Pancreas (tissue), 10 donors: ENCODE measurements around the gene CCDC192. TPM values are rescaled to one million over a fixed set of nuclear protein-coding genes. Genes with fewer than 3 reads are reported as not detected.

Experiments
- ATAC-seq, 4 donors: fragments of 200-7000 bp; cut with Tn5 transposase; one replicate each; pipeline versions ENCODE4 v1.8.0 to v1.9.1; 2020; ENCODE audit warnings: mild to moderate bottlenecking in 4 of 4, moderate library complexity in 4 of 4
- DNase-seq, 6 donors: peaks; one replicate each; pipeline ENCODE4 v3.0.0-alpha.2; 2020
- FAIRE-seq: peaks from 2 replicates; lab custom pipeline; 2012; peaks lifted over from hg19 to GRCh38; lab: Jason Lieb, UNC
- H3K27ac ChIP-seq, 4 donors: fragments of 200-600 bp; sonication (generic); 1 replicate in 3 of 4; 2 replicates in 1 of 4; pipeline versions ENCODE4 v1.5.0 to v1.8.0; 2020
- H3K27me3 ChIP-seq, 4 donors: fragments of 200-600 bp; one replicate each; pipeline ENCODE4 v1.8.0; 2021
- H3K36me3 ChIP-seq, 3 donors: fragments of 200-600 bp; sonication (generic) in 1 of 3; one replicate each; pipeline versions ENCODE4 v1.5.0 to v1.8.0; 2020 to 2021
- H3K4me1 ChIP-seq, 3 donors: fragments of 200-600 bp; one replicate each; pipeline ENCODE4 v1.8.0; 2021
- H3K4me3 ChIP-seq, 4 donors: fragments of 200-600 bp; sonication (generic) in 2 of 4; one replicate each; pipeline versions ENCODE4 v1.5.0 to v1.8.0; 2020 to 2021
- H3K9me3 ChIP-seq, 4 donors: fragments of 200-600 bp; one replicate each; pipeline ENCODE4 v1.8.0; 2021
- WGBS, 2 donors: extraction: QIAGEN DNeasy Blood & Tissue Kit; methylation state at CpG; one replicate each; pipeline ENCODE4 v1.1.7; 2013; 5-methylcytosine and 5-hydroxymethylcytosine counted together
- intact Hi-C, 3 donors: fragments of 100-400 bp; cut with DNase I; formaldehyde crosslinking; loops; one replicate each; pipeline versions ENCODE4 v1.11.1 to v1.14.2; 2022
- polyA plus RNA-seq, 2 donors: library from polyadenylated mRNA; stranded (reverse); fragments of 200-250 nt; gene quantifications; one replicate each; pipeline ENCODE4 v1.2.3, GENCODE V29; 2013
- total RNA-seq, 6 donors: library from RNA; stranded (reverse); fragmentation: NEBNext Ultra II Directional in 4 of 6; extraction: Animal tissue kit (Norgen Biotek cat#: 25700) in 4 of 6; gene quantifications; one replicate each; pipeline versions ENCODE4 v1.2.1 to v1.2.4, GENCODE V29; 2021 to 2023
- TF ChIP-seq, protein P1 (sequence below), 4 donors: fragments of 200-600 bp; sonication (generic) in 3 of 4; IDR thresholded peaks; one replicate each; pipeline versions ENCODE4 v1.5.0 to v1.8.0; 2021; ENCODE audit warnings: antibody characterized with exemption in 4 of 4
- donor health status: healthy with polysubstance abuse.
- donor health status: DM: no; HTN: no; CAD: no; lungs with moderate emphysema.
- donor health status: DM: no; HTN: no; CAD: no.
- donor health status: control.
- donor health status: control.
- donor health status: Bipolar disorder and iron deficiency.
- donor health status: DM: yes; HTN: yes; CAD: no.
- donor health status: DM: no; HTN: no; CAD: no.
- donor health status: DM: no; HTN: no; CAD: no.
- donor health status: DM: yes; HTN: yes; CAD: no.

Gene CCDC192
- total and polyA plus RNA-seq, 8 donors = not detected

DNA sequence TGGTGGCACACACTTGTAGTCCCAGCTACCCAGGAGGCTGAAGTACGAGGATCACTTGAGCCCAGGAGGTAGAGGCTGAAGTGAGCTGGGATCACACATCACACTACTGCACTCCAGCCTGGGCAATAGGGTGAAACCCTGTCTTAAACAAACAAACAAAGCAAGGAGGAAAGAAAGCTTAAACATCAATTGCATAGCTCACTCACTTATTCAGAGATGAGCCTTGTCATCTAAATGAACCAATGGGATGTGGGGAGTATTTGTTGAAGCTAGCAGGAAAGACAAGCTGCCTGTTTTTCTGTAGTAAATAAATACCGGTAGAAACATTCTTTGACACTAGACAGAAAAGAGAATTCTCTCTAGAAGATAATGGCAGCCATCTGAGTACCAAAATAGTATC, 219.4 kb downstream of the CCDC192 start:
- no peaks in the 10 kb centered on the region for H3K36me3 ChIP-seq
- 81 to 90% methylated on average over 2 of the region's 2 CpGs for WGBS, 2 donors
- ATAC-seq (no peak), DNase-seq (no peak), FAIRE-seq (no peak)
- H3K27me3 ChIP-seq = no peaks in the 10 kb centered on the region
- peaks cover 0 to 13% (median 8%) of the 10 kb centered on the region in 3 donors for H3K4me1 ChIP-seq
- H3K9me3 ChIP-seq = no peaks in the 10 kb centered on the region
- TF ChIP-seq, protein P1, sequence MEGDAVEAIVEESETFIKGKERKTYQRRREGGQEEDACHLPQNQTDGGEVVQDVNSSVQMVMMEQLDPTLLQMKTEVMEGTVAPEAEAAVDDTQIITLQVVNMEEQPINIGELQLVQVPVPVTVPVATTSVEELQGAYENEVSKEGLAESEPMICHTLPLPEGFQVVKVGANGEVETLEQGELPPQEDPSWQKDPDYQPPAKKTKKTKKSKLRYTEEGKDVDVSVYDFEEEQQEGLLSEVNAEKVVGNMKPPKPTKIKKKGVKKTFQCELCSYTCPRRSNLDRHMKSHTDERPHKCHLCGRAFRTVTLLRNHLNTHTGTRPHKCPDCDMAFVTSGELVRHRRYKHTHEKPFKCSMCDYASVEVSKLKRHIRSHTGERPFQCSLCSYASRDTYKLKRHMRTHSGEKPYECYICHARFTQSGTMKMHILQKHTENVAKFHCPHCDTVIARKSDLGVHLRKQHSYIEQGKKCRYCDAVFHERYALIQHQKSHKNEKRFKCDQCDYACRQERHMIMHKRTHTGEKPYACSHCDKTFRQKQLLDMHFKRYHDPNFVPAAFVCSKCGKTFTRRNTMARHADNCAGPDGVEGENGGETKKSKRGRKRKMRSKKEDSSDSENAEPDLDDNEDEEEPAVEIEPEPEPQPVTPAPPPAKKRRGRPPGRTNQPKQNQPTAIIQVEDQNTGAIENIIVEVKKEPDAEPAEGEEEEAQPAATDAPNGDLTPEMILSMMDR (IDR thresholded peaks at IDR 0.05) = no peak
- no peak overlapping the region for H3K4me3 ChIP-seq
- intact Hi-C loops = no loop called here
- H3K27ac ChIP-seq = peak overlapping the region in 1 of 4 donors; percentile 5

DNA sequence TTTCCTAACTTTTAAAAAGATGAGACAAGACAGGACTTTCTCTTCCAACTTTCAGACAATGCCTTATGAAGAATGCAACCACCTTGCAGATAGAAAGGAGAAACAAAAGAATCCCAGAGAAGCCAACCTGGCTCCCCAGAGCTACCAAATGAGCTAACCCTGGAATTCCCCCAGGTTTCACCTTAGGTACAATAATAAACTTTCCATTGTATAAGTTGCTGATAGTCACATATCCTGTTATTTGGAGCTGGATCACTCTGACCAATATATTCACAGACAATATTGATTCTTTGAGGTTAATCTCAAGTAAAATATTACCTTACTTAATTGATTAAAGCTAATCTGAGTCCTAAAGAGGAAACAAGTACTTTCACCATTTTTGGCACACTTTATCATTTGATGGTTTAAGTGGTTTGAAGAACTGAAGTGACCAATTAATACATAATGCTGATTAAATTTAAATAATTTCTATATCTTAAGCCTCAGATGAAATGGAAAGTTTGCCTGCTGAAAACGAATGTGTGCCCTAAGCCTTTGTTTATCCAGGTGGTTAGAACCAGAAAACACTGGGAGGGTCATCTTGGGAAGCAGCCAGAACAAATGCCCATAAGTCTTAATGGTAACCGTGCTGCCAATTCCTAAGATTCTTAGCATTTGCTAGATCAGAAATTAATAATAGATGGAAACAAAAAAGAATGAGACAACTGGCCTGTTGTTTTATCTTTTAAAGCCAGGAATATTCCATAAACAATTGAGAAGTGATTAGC, 220.8 kb downstream of the CCDC192 start:
- Histone ChIP-seq H3K27ac (peak overlapping the region in 2 of 4 donors; percentile 33 to 44), H3K27me3 (no peaks in the 10 kb centered on the region), H3K4me3 (no peak overlapping the region), H3K9me3 (no peaks in the 10 kb centered on the region), H3K36me3 (no peaks in the 10 kb centered on the region), H3K4me1 (peaks cover 0 to 11% (median 8%) of the 10 kb centered on the region in 3 donors)
- WGBS, 2 donors = 7 to 9% methylated on average over 2 of the region's 2 CpGs
- intact Hi-C loops = no loop called here
- DNase-seq (no peak), FAIRE-seq (no peak), ATAC-seq (peak in 3 of 4 donors; percentile 50 to 83 (median 81))
- TF ChIP-seq, protein P1 (IDR thresholded peaks at IDR 0.05) = no peak

DNA sequence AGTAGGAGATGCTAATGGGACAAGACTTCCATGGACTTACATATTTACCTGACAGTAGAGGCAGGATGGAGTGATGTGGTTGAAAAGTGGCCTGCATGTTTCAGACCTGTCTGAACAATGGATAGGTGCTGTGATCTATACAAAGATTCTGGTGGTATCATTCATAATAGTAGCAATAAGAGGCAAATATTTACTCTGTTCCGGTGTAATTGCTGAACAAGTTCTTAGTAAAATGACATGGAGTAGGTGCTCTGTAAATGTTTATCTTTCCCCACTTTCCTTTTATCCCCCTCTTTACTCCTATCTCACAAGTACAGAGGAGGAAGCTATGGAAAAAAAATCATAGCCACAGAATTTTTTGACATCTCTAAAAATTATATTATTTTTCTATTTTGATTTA, 221.4 kb downstream of the CCDC192 start:
- TF ChIP-seq, protein P1 (IDR thresholded peaks at IDR 0.05) = no peak
- Histone ChIP-seq H3K4me3 (no peak overlapping the region), H3K9me3 (no peaks in the 10 kb centered on the region), H3K36me3 (no peaks in the 10 kb centered on the region), H3K27me3 (no peaks in the 10 kb centered on the region), H3K4me1 (peaks cover 0 to 11% (median 8%) of the 10 kb centered on the region in 3 donors), H3K27ac (peak overlapping the region in 2 of 4 donors; percentile 33 to 44)
- FAIRE-seq (no peak), DNase-seq (no peak), ATAC-seq (peak in 2 of 4 donors; percentile 30 to 51)
- WGBS, 2 donors = 7 to 11% methylated on average over 1 of the region's 1 CpG
- intact Hi-C loops = no loop called here

DNA sequence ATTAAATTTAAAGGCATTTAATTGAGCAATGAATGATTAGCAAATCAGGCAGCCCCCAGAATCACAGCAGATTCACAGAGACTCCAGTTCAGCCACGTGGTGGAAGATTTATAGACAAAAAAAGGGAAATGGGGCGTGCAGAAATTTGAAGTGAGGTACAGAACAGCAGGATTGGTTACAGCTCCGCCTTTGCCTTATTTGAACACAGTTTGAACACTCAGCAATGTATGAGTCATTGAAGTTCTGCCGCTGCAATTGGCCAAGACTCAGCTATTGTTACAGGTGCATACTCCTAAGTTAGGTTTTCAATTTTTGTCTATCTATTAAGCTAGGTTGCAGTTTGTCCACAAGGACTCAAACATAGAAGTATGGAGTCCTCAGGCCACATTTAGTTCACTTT, 222.7 kb downstream of the CCDC192 start:
- Histone ChIP-seq H3K9me3 (no peaks in the 10 kb centered on the region), H3K36me3 (no peaks in the 10 kb centered on the region), H3K27ac (no peak overlapping the region), H3K4me3 (no peak overlapping the region), H3K27me3 (no peaks in the 10 kb centered on the region), H3K4me1 (peaks cover 0 to 16% (median 8%) of the 10 kb centered on the region in 3 donors)
- intact Hi-C loops = no loop called here
- DNase-seq (peak in 2 of 6 donors; percentile 11 to 44), ATAC-seq (peak; percentile 58 to 83 (median 72)), FAIRE-seq (no peak)
- WGBS, 2 donors = 41 to 49% methylated on average over 4 of the region's 4 CpGs
- TF ChIP-seq, protein P1 (IDR thresholded peaks at IDR 0.05) = no peak

DNA sequence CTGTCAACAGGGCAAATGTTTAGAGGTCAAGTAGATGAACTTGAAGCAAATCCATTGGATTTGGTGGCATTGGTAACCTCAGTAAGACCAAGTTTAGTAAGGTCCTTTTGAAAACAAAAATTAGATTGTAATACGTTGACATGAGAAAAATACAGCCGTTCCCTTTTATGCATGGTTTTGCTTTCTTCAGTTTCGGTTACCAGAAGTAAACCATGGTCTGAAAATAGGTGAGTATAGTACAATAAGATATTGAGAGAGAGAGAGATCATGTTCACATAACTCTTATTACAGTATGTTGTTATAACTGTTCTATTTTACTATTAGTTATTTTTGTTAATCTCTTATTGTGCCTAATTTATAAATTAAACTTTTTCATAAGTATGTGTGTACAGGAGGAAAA, 223.8 kb downstream of the CCDC192 start:
- DNase-seq (no peak), ATAC-seq (no peak), FAIRE-seq (no peak)
- H3K4me1 ChIP-seq = peaks cover 0 to 16% (median 8%) of the 10 kb centered on the region in 3 donors
- H3K9me3 ChIP-seq = no peaks in the 10 kb centered on the region
- intact Hi-C loops = no loop called here
- H3K36me3 ChIP-seq = no peaks in the 10 kb centered on the region
- WGBS, 2 donors = 96% methylated on average over 3 of the region's 3 CpGs
- no peak overlapping the region for H3K27ac ChIP-seq
- no peak overlapping the region for H3K4me3 ChIP-seq
- TF ChIP-seq, protein P1 (IDR thresholded peaks at IDR 0.05) = no peak
- H3K27me3 ChIP-seq = no peaks in the 10 kb centered on the region
